Activated CD8-positive, alpha-beta memory T cell treated with anti-CD3 and anti-CD28 coated beads for 1 hour (primary cell): ENCODE measurements around the gene CDH22.

Experiments
- DNase-seq, 2 donors: peaks; one replicate each; pipeline ENCODE4 v3.0.0-alpha.2; 2020; ENCODE audit warnings: low read depth in 1 of 2; ENCODE audit errors: extremely low read depth in 1 of 2

CDH22 gene

GRCh38 chr20:46272389-46273047 is 35.8 kb downstream of the CDH22 start:
- no peak for DNase-seq

GRCh38 chr20:46270977-46271744 is 37.1 kb downstream of the CDH22 start:
- no peak for DNase-seq

GRCh38 chr20:46269372-46269771 is 38.9 kb downstream of the CDH22 start:
- DNase-seq = no peak

GRCh38 chr20:46268662-46269061 is 39.6 kb downstream of the CDH22 start:
- no peak for DNase-seq

GRCh38 chr20:46268131-46268614 is 40.1 kb downstream of the CDH22 start:
- DNase-seq = no peak

- DNase-seq = no peak
Measured at GRCh38 chr20:46267108-46268105, 40.9 kb downstream of the CDH22 start.

GRCh38 chr20:46265539-46265938 is 42.8 kb downstream of the CDH22 start:
- DNase-seq = no peak

- DNase-seq = no peak
Measured at GRCh38 chr20:46264391-46265266, 43.7 kb downstream of the CDH22 start.

GRCh38 chr20:46261456-46262253 is 46.6 kb downstream of the CDH22 start:
- DNase-seq = no peak

- no peak for DNase-seq
Measured at GRCh38 chr20:46260936-46261454, 47.3 kb downstream of the CDH22 start.

- no peak for DNase-seq
Measured at GRCh38 chr20:46260480-46260879, 47.8 kb downstream of the CDH22 start.

- DNase-seq = no peak
Measured at GRCh38 chr20:46259260-46259859, 48.9 kb downstream of the CDH22 start.

- DNase-seq = no peak
Measured at GRCh38 chr20:46257887-46258286, 50.4 kb downstream of the CDH22 start.

GRCh38 chr20:46256293-46256692 is 52.0 kb downstream of the CDH22 start:
- no peak for DNase-seq

GRCh38 chr20:46255440-46256104 is 52.7 kb downstream of the CDH22 start:
- peak in 1 of 2 donors; percentile 6 for DNase-seq

- no peak for DNase-seq
Measured at GRCh38 chr20:46253391-46253790, 54.9 kb downstream of the CDH22 start.

GRCh38 chr20:46252352-46253091 is 55.8 kb downstream of the CDH22 start:
- DNase-seq = no peak
